Stomach smooth muscle (tissue), 2 donors: ENCODE results near the gene SPG7.

ENCODE experiments used
- H3K27ac ChIP-seq: one replicate; pipeline ENCODE4 v1.7.0; 2013; ENCODE audit warnings: mild to moderate bottlenecking, low read length, inconsistent platforms
- H3K27me3 ChIP-seq, 2 donors: one replicate each; pipeline ENCODE4 v1.7.0; 2013; ENCODE audit warnings: low read length in 2 of 2; ENCODE audit not compliant: insufficient read depth in 2 of 2, control insufficient read depth in 1 of 2
- H3K36me3 ChIP-seq, 2 donors: one replicate each; pipeline ENCODE4 v1.7.0; 2013; ENCODE audit warnings: low read length in 2 of 2; ENCODE audit not compliant: control insufficient read depth in 2 of 2, insufficient read depth in 2 of 2
- H3K4me1 ChIP-seq: one replicate; pipeline ENCODE4 v1.7.0; 2013; ENCODE audit warnings: low read length; ENCODE audit not compliant: control insufficient read depth, insufficient read depth
- H3K4me3 ChIP-seq, 2 donors: one replicate each; pipeline ENCODE4 v1.7.0; 2013; ENCODE audit warnings: low read length in 2 of 2
- H3K9ac ChIP-seq, 2 donors: one replicate each; pipeline ENCODE4 v1.7.0; 2013; ENCODE audit warnings: low read length in 2 of 2, mild to moderate bottlenecking in 1 of 2
- H3K9me3 ChIP-seq, 2 donors: one replicate each; pipeline ENCODE4 v1.7.0; 2013; ENCODE audit warnings: low read length in 2 of 2; ENCODE audit not compliant: control insufficient read depth in 2 of 2
- donor health status: healthy.
- donor health status: Pancreatic carcinoma.

The SPG7 gene

GRCh38 chr16:89595330-89596060 lies 87.3 kb downstream of the SPG7 start:
- no peaks in the 10 kb centered on the region for H3K36me3 ChIP-seq
- no peak overlapping the region for H3K27ac ChIP-seq
- no peak overlapping the region for H3K9ac ChIP-seq
- no peaks in the 10 kb centered on the region for H3K9me3 ChIP-seq
- no peak overlapping the region for H3K4me3 ChIP-seq
- no peaks in the 10 kb centered on the region for H3K27me3 ChIP-seq
- H3K4me1 ChIP-seq = peaks cover 2% of the 10 kb centered on the region

- Histone ChIP-seq H3K9ac (no peak overlapping the region), H3K4me3 (no peak overlapping the region), H3K4me1 (peaks cover 2% of the 10 kb centered on the region), H3K36me3 (no peaks in the 10 kb centered on the region), H3K27ac (no peak overlapping the region), H3K9me3 (no peaks in the 10 kb centered on the region), H3K27me3 (no peaks in the 10 kb centered on the region)
Observed at GRCh38 chr16:89596061-89596689, 88.0 kb downstream of the SPG7 start.

GRCh38 chr16:89596957-89597649 lies 88.9 kb downstream of the SPG7 start:
- Histone ChIP-seq H3K4me1 (peaks cover 2% of the 10 kb centered on the region), H3K27me3 (peaks cover 0 to 3% of the 10 kb centered on the region in 2 donors), H3K9me3 (no peaks in the 10 kb centered on the region), H3K36me3 (no peaks in the 10 kb centered on the region), H3K9ac (no peak overlapping the region), H3K4me3 (no peak overlapping the region), H3K27ac (no peak overlapping the region)

- Histone ChIP-seq H3K9me3 (no peaks in the 10 kb centered on the region), H3K4me3 (no peak overlapping the region), H3K9ac (no peak overlapping the region), H3K27me3 (peaks cover 4 to 10% of the 10 kb centered on the region in 2 donors), H3K27ac (no peak overlapping the region), H3K4me1 (peaks cover 6% of the 10 kb centered on the region), H3K36me3 (no peaks in the 10 kb centered on the region)
Observed at GRCh38 chr16:89598199-89598598, 90.0 kb downstream of the SPG7 start.

GRCh38 chr16:89599451-89599858 lies 91.3 kb downstream of the SPG7 start:
- H3K27ac ChIP-seq = no peak overlapping the region
- peaks cover 4 to 10% of the 10 kb centered on the region in 2 donors for H3K27me3 ChIP-seq
- H3K4me3 ChIP-seq = no peak overlapping the region

GRCh38 chr16:89599902-89600301 lies 91.7 kb downstream of the SPG7 start:
- Histone ChIP-seq H3K36me3 (no peaks in the 10 kb centered on the region), H3K27ac (no peak overlapping the region), H3K27me3 (peaks cover 4 to 13% of the 10 kb centered on the region in 2 donors), H3K9ac (no peak overlapping the region), H3K9me3 (no peaks in the 10 kb centered on the region), H3K4me1 (peaks cover 6% of the 10 kb centered on the region), H3K4me3 (no peak overlapping the region)

More at GRCh38 chr16:89599451-89599858, 91.3 kb downstream of the SPG7 start:
- Histone ChIP-seq H3K9me3 (no peaks in the 10 kb centered on the region), H3K36me3 (no peaks in the 10 kb centered on the region), H3K4me1 (peaks cover 6% of the 10 kb centered on the region), H3K9ac (no peak overlapping the region)

- Histone ChIP-seq H3K36me3 (no peaks in the 10 kb centered on the region), H3K4me1 (peaks cover 6% of the 10 kb centered on the region), H3K9me3 (no peaks in the 10 kb centered on the region), H3K27ac (no peak overlapping the region), H3K4me3 (no peak overlapping the region), H3K9ac (no peak overlapping the region), H3K27me3 (peaks cover 4 to 18% of the 10 kb centered on the region in 2 donors)
Observed at GRCh38 chr16:89600427-89600826, 92.2 kb downstream of the SPG7 start.

- no peak overlapping the region for H3K4me3 ChIP-seq
- no peak overlapping the region for H3K27ac ChIP-seq
- no peak overlapping the region for H3K9ac ChIP-seq
- H3K36me3 ChIP-seq = no peaks in the 10 kb centered on the region
- peaks cover 6% of the 10 kb centered on the region for H3K4me1 ChIP-seq
- peaks cover 4 to 19% of the 10 kb centered on the region in 2 donors for H3K27me3 ChIP-seq
- no peaks in the 10 kb centered on the region for H3K9me3 ChIP-seq
Observed at GRCh38 chr16:89600956-89601355, 92.8 kb downstream of the SPG7 start.

- no peak overlapping the region for H3K9ac ChIP-seq
- H3K4me3 ChIP-seq = no peak overlapping the region
- H3K4me1 ChIP-seq = peaks cover 6% of the 10 kb centered on the region
- no peaks in the 10 kb centered on the region for H3K9me3 ChIP-seq
- H3K36me3 ChIP-seq = no peaks in the 10 kb centered on the region
- peaks cover 4 to 19% of the 10 kb centered on the region in 2 donors for H3K27me3 ChIP-seq
- no peak overlapping the region for H3K27ac ChIP-seq
Observed at GRCh38 chr16:89601906-89602272, 93.7 kb downstream of the SPG7 start.

- no peaks in the 10 kb centered on the region for H3K36me3 ChIP-seq
- H3K27me3 ChIP-seq = peaks cover 4 to 19% of the 10 kb centered on the region in 2 donors
- no peaks in the 10 kb centered on the region for H3K9me3 ChIP-seq
- no peak overlapping the region for H3K27ac ChIP-seq
- no peak overlapping the region for H3K9ac ChIP-seq
- no peak overlapping the region for H3K4me3 ChIP-seq
- H3K4me1 ChIP-seq = peaks cover 6% of the 10 kb centered on the region
Observed at GRCh38 chr16:89602273-89602951, 94.2 kb downstream of the SPG7 start.
